Spinal cord (tissue), 10 donors: ENCODE measurements around the gene IL3RA. TPM values are rescaled to one million over a fixed set of nuclear protein-coding genes. Genes with fewer than 3 reads are reported as not detected.

Experiments
- DNase-seq, 6 donors: peaks; one replicate each; pipeline versions ENCODE4 v3.0.0 to v3.0.0-alpha.2; 2013 to 2015; ENCODE audit warnings: low spot score in 6 of 6, low read depth in 4 of 6
- H3K27ac ChIP-seq: one replicate; pipeline ENCODE4 v1.5.1; 2013; ENCODE audit warnings: low read depth, low read length, control low read depth
- H3K27me3 ChIP-seq: one replicate; pipeline ENCODE4 v1.6.1; 2013; ENCODE audit warnings: low read length; ENCODE audit not compliant: control insufficient read depth, insufficient read depth
- H3K36me3 ChIP-seq: one replicate; pipeline ENCODE4 v1.6.1; 2013; ENCODE audit warnings: low read length; ENCODE audit not compliant: control insufficient read depth, insufficient read depth
- H3K4me1 ChIP-seq: one replicate; pipeline ENCODE4 v1.6.1; 2013; ENCODE audit warnings: low read length; ENCODE audit not compliant: control insufficient read depth, insufficient read depth
- H3K4me3 ChIP-seq: one replicate; pipeline ENCODE4 v1.5.1; 2013; ENCODE audit warnings: low read depth, low read length, control low read depth
- H3K9me3 ChIP-seq: one replicate; pipeline ENCODE4 v1.6.1; 2013; ENCODE audit warnings: low read length; ENCODE audit not compliant: control insufficient read depth, insufficient read depth
- WGBS: methylation state at CpG from one replicate; pipeline ENCODE4 v1.1.5; 2013; ENCODE audit warnings: missing lambda C conversion rate; ENCODE audit not compliant: insufficient coverage; 5-methylcytosine and 5-hydroxymethylcytosine counted together
- polyA plus RNA-seq, 2 donors: library from polyadenylated mRNA; unstranded; fragments of 120-200 nt; gene quantifications; one replicate each; pipeline ENCODE4 v1.2.1, GENCODE V29; 2013; ENCODE audit not compliant: insufficient read length in 2 of 2
- total RNA-seq, 2 donors: library from RNA; depleted of rRNA in 1 of 2; stranded (reverse); fragments of 120-200 nt in 1 of 2; fragments of >200 nt in 1 of 2; gene quantifications; one replicate each; pipeline versions ENCODE4 v1.2.3 to v1.2.4, GENCODE V29; 2013 to 2014
- donor health status: healthy.

IL3RA gene
- total and polyA plus RNA-seq, 4 donors: 3.8 to 30.0 (median 12.5) TPM

GRCh38 chrX:1389181-1389992, 52.8 kb downstream of the IL3RA start:
- DNase-seq: no peak
- peaks cover 70% of the 10 kb centered on the region for H3K36me3 ChIP-seq
- no peaks in the 10 kb centered on the region for H3K27me3 ChIP-seq
- peaks cover 27% of the 10 kb centered on the region for H3K4me1 ChIP-seq
- no peak overlapping the region for H3K27ac ChIP-seq
- H3K9me3 ChIP-seq: no peaks in the 10 kb centered on the region
- 96% methylated on average over 44 of the region's 51 CpGs for WGBS
- no peak overlapping the region for H3K4me3 ChIP-seq

GRCh38 chrX:1389993-1390285, 53.4 kb downstream of the IL3RA start:
- Histone ChIP-seq H3K27me3 (no peaks in the 10 kb centered on the region), H3K27ac (no peak overlapping the region), H3K9me3 (no peaks in the 10 kb centered on the region), H3K4me3 (no peak overlapping the region), H3K36me3 (peaks cover 70% of the 10 kb centered on the region), H3K4me1 (peaks cover 32% of the 10 kb centered on the region)
- WGBS: 92% methylated on average over 6 of the region's 10 CpGs
- DNase-seq: no peak

- 59% methylated on average over 21 of the region's 30 CpGs for WGBS
- H3K27ac ChIP-seq: peak overlapping the region; percentile 33
- H3K4me3 ChIP-seq: peak overlapping the region; percentile 99
- no peaks in the 10 kb centered on the region for H3K9me3 ChIP-seq
- peaks cover 37% of the 10 kb centered on the region for H3K4me1 ChIP-seq
- peaks cover 67% of the 10 kb centered on the region for H3K36me3 ChIP-seq
- H3K27me3 ChIP-seq: no peaks in the 10 kb centered on the region
- DNase-seq: no peak
Observed at GRCh38 chrX:1390621-1391369, 54.2 kb downstream of the IL3RA start.

GRCh38 chrX:1391370-1391706, 54.8 kb downstream of the IL3RA start:
- DNase-seq: peak in 2 of 6 donors; percentile 85 to 86
- Histone ChIP-seq H3K27me3 (no peaks in the 10 kb centered on the region), H3K27ac (peak overlapping the region; percentile 33), H3K4me3 (peak overlapping the region; percentile 99), H3K9me3 (no peaks in the 10 kb centered on the region), H3K4me1 (peaks cover 37% of the 10 kb centered on the region), H3K36me3 (peaks cover 66% of the 10 kb centered on the region)
- under 1% methylated on average over 19 of the region's 19 CpGs for WGBS

- peaks cover 64% of the 10 kb centered on the region for H3K36me3 ChIP-seq
- peak within 1 kb of the TSS; percentile 99 for H3K4me3 ChIP-seq
- H3K27me3 ChIP-seq: no peaks in the 10 kb centered on the region
- H3K9me3 ChIP-seq: no peaks in the 10 kb centered on the region
- H3K27ac ChIP-seq: peak within 1 kb of the TSS; percentile 96
- DNase-seq: peak; percentile 90 to 99 (median 96)
- peaks cover 37% of the 10 kb centered on the region for H3K4me1 ChIP-seq
- under 1% methylated on average over 90 of the region's 90 CpGs for whole genome bisulfite sequencing
Observed at GRCh38 chrX:1391707-1392375, 55.3 kb downstream of the IL3RA start, which contains the start of gene SLC25A6. Gene SLC25A6 (minus strand): TSS chrX:1392113. CDS start chrX:1392009, 104 bp downstream.

GRCh38 chrX:1392376-1393068, 55.9 kb downstream of the IL3RA start:
- Histone ChIP-seq H3K36me3 (peaks cover 64% of the 10 kb centered on the region), H3K27ac (peak overlapping the region; percentile 89), H3K4me3 (peak overlapping the region; percentile 53), H3K4me1 (peaks cover 37% of the 10 kb centered on the region), H3K9me3 (no peaks in the 10 kb centered on the region), H3K27me3 (no peaks in the 10 kb centered on the region)
- under 1% methylated on average over 54 of the region's 76 CpGs for WGBS
- DNase-seq: peak; percentile 43 to 91 (median 64)

GRCh38 chrX:1393871-1394615, 57.5 kb downstream of the IL3RA start:
- peaks cover 37% of the 10 kb centered on the region for H3K4me1 ChIP-seq
- H3K4me3 ChIP-seq: no peak overlapping the region
- peaks cover 64% of the 10 kb centered on the region for H3K36me3 ChIP-seq
- no peak for DNase-seq
- H3K27ac ChIP-seq: no peak overlapping the region
- 71% methylated on average over 16 of the region's 16 CpGs for WGBS
- no peaks in the 10 kb centered on the region for H3K9me3 ChIP-seq
- H3K27me3 ChIP-seq: no peaks in the 10 kb centered on the region

GRCh38 chrX:1394731-1395501, 58.3 kb downstream of the IL3RA start:
- H3K27ac ChIP-seq: no peak overlapping the region
- H3K36me3 ChIP-seq: peaks cover 63% of the 10 kb centered on the region
- H3K27me3 ChIP-seq: no peaks in the 10 kb centered on the region
- H3K9me3 ChIP-seq: no peaks in the 10 kb centered on the region
- no peak overlapping the region for H3K4me3 ChIP-seq
- no peak for DNase-seq
- 93% methylated on average over 22 of the region's 22 CpGs for WGBS
- peaks cover 37% of the 10 kb centered on the region for H3K4me1 ChIP-seq
